ENCODE results near the gene BTG4. TPM values are rescaled to one million over a fixed set of nuclear protein-coding genes. Genes with fewer than 3 reads are reported as not detected.

BTG4 gene
- polyA plus RNA-seq, 3 donors: not detected

GRCh38 chr11:111479666-111480065 lies 32.5 kb downstream of the BTG4 start:
- no peak overlapping the region for H3K4me3 Mint-ChIP-seq
- WGBS (ENCODE audit: insufficient coverage): no CpG with 5 or more reads among the region's 1 CpG
- no peaks in the 10 kb centered on the region for H3K27me3 ChIP-seq (ENCODE audit: control insufficient read depth in 2 of 2, insufficient read depth in 2 of 2, low read length in 2 of 2)
- H4K20me1 ChIP-seq (ENCODE audit: insufficient read depth, low read length): no peaks in the 10 kb centered on the region
- H3K9ac ChIP-seq (ENCODE audit: insufficient read depth, low read length, poor library complexity, severe bottlenecking): no peak overlapping the region
- intact Hi-C loops (cut with micrococcal nuclease): no loop called here
- no peaks in the 10 kb centered on the region for H3K36me3 ChIP-seq (replicated peaks in 1 of 2; ENCODE audit: control insufficient read depth in 1 of 2, insufficient read depth in 2 of 2, low read length in 2 of 2)
- peaks cover 3 to 4% of the 10 kb centered on the region in 2 donors for H3K9me3 ChIP-seq (replicated peaks in 1 of 2; ENCODE audit: control insufficient read depth in 1 of 2, insufficient read depth in 1 of 2, low read length in 2 of 2)
- H3K4me1 ChIP-seq (ENCODE audit: control insufficient read depth in 1 of 2, insufficient read depth in 2 of 2, low read length in 2 of 2): no peaks in the 10 kb centered on the region
- H3K9me3 Mint-ChIP-seq: peaks cover 4 to 25% (median 13%) of the 10 kb centered on the region in 7 donors
- no peak overlapping the region for H3K4me3 ChIP-seq (replicated peaks in 1 of 3; ENCODE audit: low read depth in 2 of 3, low read length in 3 of 3)
- no peak for TF ChIP-seq CTCF (IDR thresholded peaks at IDR 0.05)
- H3K36me3 Mint-ChIP-seq: no peaks in the 10 kb centered on the region
- no peak overlapping the region for H3K27ac ChIP-seq (ENCODE audit: low read depth in 1 of 2, low read length in 2 of 2)
- peaks cover 0 to 2% (median 0%) of the 10 kb centered on the region in 3 donors for H3K27me3 Mint-ChIP-seq (ENCODE audit: low read depth in 3 of 3)
- no peak for DNase-seq
- no peak overlapping the region for H3K27ac Mint-ChIP-seq
- H3K4me1 Mint-ChIP-seq: peaks cover 9% of the 10 kb centered on the region
- H2AFZ ChIP-seq (ENCODE audit: insufficient read depth, low read depth, low read length, poor library complexity, severe bottlenecking): no peak overlapping the region
- H3K79me2 ChIP-seq (ENCODE audit: insufficient read depth, low read length): no peaks in the 10 kb centered on the region
- no peak overlapping the region for H3K4me2 ChIP-seq (replicated peaks; ENCODE audit: extremely low read depth, low read length, poor library complexity, severe bottlenecking)

GRCh38 chr11:111477898-111478297 lies 34.3 kb downstream of the BTG4 start:
- Mint-ChIP-seq H3K4me3 (no peak overlapping the region), H3K27ac (no peak overlapping the region), H3K4me1 (peaks cover 9% of the 10 kb centered on the region), H3K9me3 (peaks cover 0 to 21% (median 7%) of the 10 kb centered on the region in 7 donors), H3K36me3 (no peaks in the 10 kb centered on the region), H3K27me3 (ENCODE audit: low read depth in 3 of 3) (peaks cover 0 to 2% (median 0%) of the 10 kb centered on the region in 3 donors)
- H3K9me3 ChIP-seq (replicated peaks in 1 of 2; ENCODE audit: control insufficient read depth in 1 of 2, insufficient read depth in 1 of 2, low read length in 2 of 2): peaks cover 1 to 6% of the 10 kb centered on the region in 2 donors
- no peaks in the 10 kb centered on the region for H3K27me3 ChIP-seq (ENCODE audit: control insufficient read depth in 2 of 2, insufficient read depth in 2 of 2, low read length in 2 of 2)
- H3K4me3 ChIP-seq (replicated peaks in 1 of 3; ENCODE audit: low read depth in 2 of 3, low read length in 3 of 3): no peak overlapping the region
- intact Hi-C loops (cut with micrococcal nuclease): no loop called here
- no peaks in the 10 kb centered on the region for H3K36me3 ChIP-seq (replicated peaks in 1 of 2; ENCODE audit: control insufficient read depth in 1 of 2, insufficient read depth in 2 of 2, low read length in 2 of 2)
- TF ChIP-seq CTCF (IDR thresholded peaks at IDR 0.05): no peak
- no peak for DNase-seq
- no peaks in the 10 kb centered on the region for H3K79me2 ChIP-seq (ENCODE audit: insufficient read depth, low read length)
- no peak overlapping the region for H2AFZ ChIP-seq (ENCODE audit: insufficient read depth, low read depth, low read length, poor library complexity, severe bottlenecking)
- H3K27ac ChIP-seq (ENCODE audit: low read depth in 1 of 2, low read length in 2 of 2): no peak overlapping the region
- no peaks in the 10 kb centered on the region for H3K4me1 ChIP-seq (ENCODE audit: control insufficient read depth in 1 of 2, insufficient read depth in 2 of 2, low read length in 2 of 2)
- H3K9ac ChIP-seq (ENCODE audit: insufficient read depth, low read length, poor library complexity, severe bottlenecking): no peak overlapping the region
- 89% methylated on average over 2 of the region's 2 CpGs for WGBS (ENCODE audit: insufficient coverage)
- no peaks in the 10 kb centered on the region for H4K20me1 ChIP-seq (ENCODE audit: insufficient read depth, low read length)
- H3K4me2 ChIP-seq (replicated peaks; ENCODE audit: extremely low read depth, low read length, poor library complexity, severe bottlenecking): no peak overlapping the region
